Measurements from ENCODE around the gene LIM2. TPM values are rescaled to one million over a fixed set of nuclear protein-coding genes. Genes with fewer than 3 reads are reported as not detected.
A peak's percentile ranks its signal among the peaks of the same experiment; 100 is the strongest.
"Not testable (repeated sequence)": the region's sequence is repeated elsewhere in the genome, so short reads cannot be mapped to it uniquely, and the experiment has no call there.

LIM2 gene
- total RNA-seq, 3 donors from 2014 or later (not counting 1 experiment from before 2014, with no cell fraction given), result 5.9 to 10.3 (median 8.5) TPM

- Histone ChIP-seq H3K9me3 (ENCODE audit: control insufficient read depth, insufficient read depth, low read length) (no peaks in the 10 kb centered on the region), H3K4me3 (ENCODE audit: low read length) (no peak overlapping the region), H3K27ac (ENCODE audit: low read length) (peak overlapping the region; percentile 69), H3K27me3 (ENCODE audit: control insufficient read depth, insufficient read depth, low read length) (peaks cover 5% of the 10 kb centered on the region), H3K4me1 (ENCODE audit: control insufficient read depth, insufficient read depth, low read length) (peaks cover 47% of the 10 kb centered on the region), H3K36me3 (ENCODE audit: control insufficient read depth, insufficient read depth, low read length) (peaks cover 2% of the 10 kb centered on the region)
- Mint-ChIP-seq H3K4me1 (peaks cover 17 to 28% of the 10 kb centered on the region in 2 donors), H3K9me3 (no peaks in the 10 kb centered on the region), H3K36me3 (no peaks in the 10 kb centered on the region), H3K4me3 (no peak overlapping the region), H3K27ac (peak overlapping the region in 1 of 2 donors; percentile 77), H3K27me3 (ENCODE audit: low read depth in 2 of 2) (peaks cover 4 to 11% of the 10 kb centered on the region in 2 donors)
- no peak for TF ChIP-seq CTCF (IDR thresholded peaks at IDR 0.05)
- no peak for DNase-seq
- peak in 1 of 3 donors; percentile 48 for ATAC-seq
- intact Hi-C loops (cut with micrococcal nuclease), result no loop called here
- 17% methylated on average over 2 of the region's 3 CpGs for WGBS (ENCODE audit: insufficient coverage)
These were observed 30.0 kb upstream of the LIM2 start for GRCh38 chr19:51417810-51418157.

DNA sequence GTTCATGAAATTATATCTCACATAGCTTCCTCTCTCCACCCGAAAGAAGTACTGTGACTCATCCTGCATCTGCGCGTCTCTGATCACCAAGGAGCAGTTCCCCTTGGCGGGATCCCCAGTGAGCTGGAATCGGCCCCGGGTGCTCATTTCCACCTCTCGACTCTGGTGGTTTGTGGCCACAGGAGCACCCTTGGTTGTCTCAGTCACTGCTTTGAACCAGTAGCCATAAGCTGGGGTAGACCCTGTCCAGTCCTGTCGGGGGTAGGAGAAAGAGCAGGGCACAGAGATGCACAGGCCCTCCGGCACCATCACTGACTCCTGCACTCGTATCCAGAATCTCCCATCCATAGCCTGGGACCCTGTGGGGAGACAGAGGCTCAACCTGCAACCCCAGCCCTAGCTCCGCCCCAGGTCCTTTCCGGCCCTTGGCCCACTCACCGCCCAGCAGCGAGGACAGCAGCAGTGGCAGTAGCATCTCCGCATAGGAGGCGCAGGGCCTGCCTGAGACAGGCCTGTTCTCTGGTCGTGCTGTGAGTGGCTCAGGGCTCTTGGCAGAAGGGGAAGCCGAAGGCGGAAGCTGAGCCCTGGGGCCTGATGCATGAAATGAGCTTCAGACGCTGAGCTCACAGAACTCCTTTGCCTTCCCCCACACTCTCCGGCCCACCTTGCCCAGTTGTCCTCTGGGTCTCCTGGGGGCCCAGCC is 29.5 kb upstream of the LIM2 start, which contains the start of gene SIGLEC10:
Gene SIGLEC10, minus strand, starts transcription at position 536 of the 703 bp plus-strand sequence. Its CDS starts 61 bp downstream, at position 475.
- DNase-seq, result peak in 1 of 2 donors; percentile 24
- H3K4me3 ChIP-seq (ENCODE audit: low read length), result peak within 1 kb of the TSS; percentile 31
- H3K4me1 Mint-ChIP-seq, result peaks cover 18 to 29% of the 10 kb centered on the region in 2 donors
- no peaks in the 10 kb centered on the region for H3K36me3 Mint-ChIP-seq
- peaks cover 5% of the 10 kb centered on the region for H3K27me3 ChIP-seq (ENCODE audit: control insufficient read depth, insufficient read depth, low read length)
- H3K36me3 ChIP-seq (ENCODE audit: control insufficient read depth, insufficient read depth, low read length), result peaks cover 2% of the 10 kb centered on the region
- H3K27me3 Mint-ChIP-seq (ENCODE audit: low read depth in 2 of 2), result peaks cover 4 to 5% of the 10 kb centered on the region in 2 donors
- H3K27ac ChIP-seq (ENCODE audit: low read length), result peak within 1 kb of the TSS; percentile 69
- H3K9me3 Mint-ChIP-seq, result no peaks in the 10 kb centered on the region
- WGBS (ENCODE audit: insufficient coverage), result 18% methylated on average over 21 of the region's 21 CpGs
- H3K4me3 Mint-ChIP-seq, result peak within 1 kb of the TSS; percentile 47
- no peak for TF ChIP-seq CTCF (IDR thresholded peaks at IDR 0.05)
- H3K9me3 ChIP-seq (ENCODE audit: control insufficient read depth, insufficient read depth, low read length), result no peaks in the 10 kb centered on the region
- peak; percentile 60 to 81 (median 74) for ATAC-seq
- intact Hi-C loops (cut with micrococcal nuclease), result no loop called here
- H3K27ac Mint-ChIP-seq, result peak within 1 kb of the TSS; percentile 56 to 77
- peaks cover 47% of the 10 kb centered on the region for H3K4me1 ChIP-seq (ENCODE audit: control insufficient read depth, insufficient read depth, low read length)

- H3K27me3 ChIP-seq (ENCODE audit: control insufficient read depth, insufficient read depth, low read length); H3K36me3 ChIP-seq (ENCODE audit: control insufficient read depth, insufficient read depth, low read length); H3K36me3 Mint-ChIP-seq; H3K9me3 Mint-ChIP-seq; H3K27ac ChIP-seq (ENCODE audit: low read length); H3K27ac Mint-ChIP-seq; H3K27me3 Mint-ChIP-seq (ENCODE audit: low read depth in 2 of 2); H3K9me3 ChIP-seq (ENCODE audit: control insufficient read depth, insufficient read depth, low read length); DNase-seq; intact Hi-C loops (cut with micrococcal nuclease); ATAC-seq; H3K4me3 ChIP-seq (ENCODE audit: low read length); H3K4me3 Mint-ChIP-seq: not testable (repeated sequence)
- WGBS (ENCODE audit: insufficient coverage), result 83% methylated on average over 12 of the region's 15 CpGs
- H3K4me1 Mint-ChIP-seq, result peaks cover 17 to 27% of the 10 kb centered on the region in 2 donors
- peaks cover 39% of the 10 kb centered on the region for H3K4me1 ChIP-seq (ENCODE audit: control insufficient read depth, insufficient read depth, low read length)
These were observed 28.6 kb upstream of the LIM2 start for GRCh38 chr19:51416422-51416821.

GRCh38 chr19:51415187-51415586 is 27.4 kb upstream of the LIM2 start:
- Mint-ChIP-seq H3K4me3 (no peak overlapping the region), H3K27ac (no peak overlapping the region), H3K27me3 (ENCODE audit: low read depth in 2 of 2) (no peaks in the 10 kb centered on the region), H3K4me1 (peaks cover 17 to 31% of the 10 kb centered on the region in 2 donors), H3K36me3 (no peaks in the 10 kb centered on the region), H3K9me3 (no peaks in the 10 kb centered on the region)
- TF ChIP-seq CTCF (IDR thresholded peaks at IDR 0.05), result no peak
- ATAC-seq, result no peak
- no peak overlapping the region for H3K27ac ChIP-seq (ENCODE audit: low read length)
- no peaks in the 10 kb centered on the region for H3K27me3 ChIP-seq (ENCODE audit: control insufficient read depth, insufficient read depth, low read length)
- peaks cover 2% of the 10 kb centered on the region for H3K36me3 ChIP-seq (ENCODE audit: control insufficient read depth, insufficient read depth, low read length)
- intact Hi-C loops (cut with micrococcal nuclease), result no loop called here
- WGBS (ENCODE audit: insufficient coverage), result 96% methylated on average over 12 of the region's 12 CpGs
- peaks cover 31% of the 10 kb centered on the region for H3K4me1 ChIP-seq (ENCODE audit: control insufficient read depth, insufficient read depth, low read length)
- no peaks in the 10 kb centered on the region for H3K9me3 ChIP-seq (ENCODE audit: control insufficient read depth, insufficient read depth, low read length)
- H3K4me3 ChIP-seq (ENCODE audit: low read length), result no peak overlapping the region
- DNase-seq, result no peak

Measured in natural killer cell (primary cell).